ENCODE data around the gene CA14.

DNA sequence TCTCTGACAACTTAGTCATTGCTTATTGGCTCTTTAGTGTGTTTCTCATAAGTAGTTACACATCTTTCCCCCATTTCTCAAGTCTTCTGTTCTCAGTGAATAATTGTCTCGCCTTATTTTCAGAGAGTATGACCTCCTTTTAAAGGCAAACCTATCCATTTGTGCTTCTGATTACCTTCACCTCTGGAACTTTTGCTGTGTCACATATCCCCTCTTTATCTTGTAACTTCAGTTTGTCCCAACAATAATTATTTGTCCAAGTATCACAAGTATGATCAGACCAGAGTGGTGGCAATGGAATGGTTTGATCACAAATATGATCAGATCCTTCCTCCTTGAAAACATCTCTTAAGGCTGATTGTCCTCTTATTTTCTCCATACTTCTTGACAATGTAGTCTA is 30.8 kb downstream of the CA14 start:
- TF ChIP-seq MAZ (IDR thresholded peaks at IDR 0.05; ENCODE audit: borderline replicate concordance, low read depth, low read length), result no peak
- TF ChIP-seq, protein P1, sequence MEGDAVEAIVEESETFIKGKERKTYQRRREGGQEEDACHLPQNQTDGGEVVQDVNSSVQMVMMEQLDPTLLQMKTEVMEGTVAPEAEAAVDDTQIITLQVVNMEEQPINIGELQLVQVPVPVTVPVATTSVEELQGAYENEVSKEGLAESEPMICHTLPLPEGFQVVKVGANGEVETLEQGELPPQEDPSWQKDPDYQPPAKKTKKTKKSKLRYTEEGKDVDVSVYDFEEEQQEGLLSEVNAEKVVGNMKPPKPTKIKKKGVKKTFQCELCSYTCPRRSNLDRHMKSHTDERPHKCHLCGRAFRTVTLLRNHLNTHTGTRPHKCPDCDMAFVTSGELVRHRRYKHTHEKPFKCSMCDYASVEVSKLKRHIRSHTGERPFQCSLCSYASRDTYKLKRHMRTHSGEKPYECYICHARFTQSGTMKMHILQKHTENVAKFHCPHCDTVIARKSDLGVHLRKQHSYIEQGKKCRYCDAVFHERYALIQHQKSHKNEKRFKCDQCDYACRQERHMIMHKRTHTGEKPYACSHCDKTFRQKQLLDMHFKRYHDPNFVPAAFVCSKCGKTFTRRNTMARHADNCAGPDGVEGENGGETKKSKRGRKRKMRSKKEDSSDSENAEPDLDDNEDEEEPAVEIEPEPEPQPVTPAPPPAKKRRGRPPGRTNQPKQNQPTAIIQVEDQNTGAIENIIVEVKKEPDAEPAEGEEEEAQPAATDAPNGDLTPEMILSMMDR (conservative IDR thresholded peaks at IDR 0.05; ENCODE audit: low read depth, low read length), result no peak
- no peak for TF ChIP-seq POLR2A (IDR thresholded peaks at IDR 0.05; ENCODE audit: low read depth, low read length)
